HG03575 (cell line): ENCODE measurements around the gene AFF4.
"Not testable (repeated sequence)": the region's sequence is repeated elsewhere in the genome, so short reads cannot be mapped to it uniquely, and the experiment has no call there.

Source experiments
- ATAC-seq: cut with Tn5 transposase; IDR thresholded peaks from one replicate; pipeline ENCODE4 v1.9.1; 2021; ENCODE audit not compliant: unreplicated experiment, insufficient number of reproducible peaks, low FRiP score; ENCODE audit errors: extremely low read depth

AFF4 gene, protein sequence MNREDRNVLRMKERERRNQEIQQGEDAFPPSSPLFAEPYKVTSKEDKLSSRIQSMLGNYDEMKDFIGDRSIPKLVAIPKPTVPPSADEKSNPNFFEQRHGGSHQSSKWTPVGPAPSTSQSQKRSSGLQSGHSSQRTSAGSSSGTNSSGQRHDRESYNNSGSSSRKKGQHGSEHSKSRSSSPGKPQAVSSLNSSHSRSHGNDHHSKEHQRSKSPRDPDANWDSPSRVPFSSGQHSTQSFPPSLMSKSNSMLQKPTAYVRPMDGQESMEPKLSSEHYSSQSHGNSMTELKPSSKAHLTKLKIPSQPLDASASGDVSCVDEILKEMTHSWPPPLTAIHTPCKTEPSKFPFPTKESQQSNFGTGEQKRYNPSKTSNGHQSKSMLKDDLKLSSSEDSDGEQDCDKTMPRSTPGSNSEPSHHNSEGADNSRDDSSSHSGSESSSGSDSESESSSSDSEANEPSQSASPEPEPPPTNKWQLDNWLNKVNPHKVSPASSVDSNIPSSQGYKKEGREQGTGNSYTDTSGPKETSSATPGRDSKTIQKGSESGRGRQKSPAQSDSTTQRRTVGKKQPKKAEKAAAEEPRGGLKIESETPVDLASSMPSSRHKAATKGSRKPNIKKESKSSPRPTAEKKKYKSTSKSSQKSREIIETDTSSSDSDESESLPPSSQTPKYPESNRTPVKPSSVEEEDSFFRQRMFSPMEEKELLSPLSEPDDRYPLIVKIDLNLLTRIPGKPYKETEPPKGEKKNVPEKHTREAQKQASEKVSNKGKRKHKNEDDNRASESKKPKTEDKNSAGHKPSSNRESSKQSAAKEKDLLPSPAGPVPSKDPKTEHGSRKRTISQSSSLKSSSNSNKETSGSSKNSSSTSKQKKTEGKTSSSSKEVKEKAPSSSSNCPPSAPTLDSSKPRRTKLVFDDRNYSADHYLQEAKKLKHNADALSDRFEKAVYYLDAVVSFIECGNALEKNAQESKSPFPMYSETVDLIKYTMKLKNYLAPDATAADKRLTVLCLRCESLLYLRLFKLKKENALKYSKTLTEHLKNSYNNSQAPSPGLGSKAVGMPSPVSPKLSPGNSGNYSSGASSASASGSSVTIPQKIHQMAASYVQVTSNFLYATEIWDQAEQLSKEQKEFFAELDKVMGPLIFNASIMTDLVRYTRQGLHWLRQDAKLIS

DNA sequence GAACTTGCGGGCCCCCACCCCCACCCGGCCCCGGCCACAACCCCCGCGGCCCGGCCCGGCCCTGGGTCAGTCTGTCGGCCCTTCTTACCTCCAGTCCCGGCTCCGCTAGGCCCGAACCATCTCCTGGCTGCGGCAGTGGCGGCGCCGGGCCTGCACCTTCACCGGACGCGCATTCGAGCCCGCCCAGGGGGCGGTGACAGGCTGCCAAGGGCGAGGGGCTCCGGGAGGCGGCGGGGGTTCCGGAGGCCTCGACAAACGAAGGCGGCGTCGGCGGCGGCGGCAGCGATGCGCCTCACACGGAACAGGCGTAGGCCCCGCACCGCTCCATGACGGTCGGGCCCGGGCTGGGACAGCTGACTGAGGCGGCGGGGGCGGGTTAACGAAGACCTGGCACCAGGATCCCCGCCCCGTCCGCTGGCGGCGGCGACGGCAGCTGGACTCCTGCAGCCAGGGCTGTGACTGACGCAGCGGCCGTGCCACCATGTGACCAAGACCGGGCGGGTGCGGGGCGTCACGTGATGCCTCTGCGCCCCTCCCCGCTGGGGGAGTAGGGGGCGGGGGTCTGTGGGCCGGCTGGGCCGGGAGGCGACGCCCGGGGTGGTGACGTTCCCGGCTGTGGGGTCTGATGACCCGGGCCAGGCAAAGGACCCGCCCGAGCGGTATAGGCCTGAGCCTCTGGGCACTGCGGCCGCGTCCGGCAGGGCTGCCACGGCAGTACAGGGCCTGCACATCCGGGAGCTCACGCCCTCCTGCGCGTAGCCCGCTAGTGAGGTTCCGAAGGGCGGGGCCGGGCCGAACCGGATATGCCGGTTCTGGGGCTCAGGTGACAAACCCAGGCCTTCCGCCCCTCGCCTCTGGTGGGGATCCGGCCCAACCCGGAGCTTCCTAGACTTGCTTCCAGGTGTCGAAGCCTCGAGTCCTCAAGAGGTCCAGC lies at the start of gene AFF4:
AFF4 (minus strand) TSS at position 464 of the 934 bp plus-strand sequence. CDS start 26,445 bp downstream, outside the sequence.
- peak; percentile 75 for ATAC-seq

DNA sequence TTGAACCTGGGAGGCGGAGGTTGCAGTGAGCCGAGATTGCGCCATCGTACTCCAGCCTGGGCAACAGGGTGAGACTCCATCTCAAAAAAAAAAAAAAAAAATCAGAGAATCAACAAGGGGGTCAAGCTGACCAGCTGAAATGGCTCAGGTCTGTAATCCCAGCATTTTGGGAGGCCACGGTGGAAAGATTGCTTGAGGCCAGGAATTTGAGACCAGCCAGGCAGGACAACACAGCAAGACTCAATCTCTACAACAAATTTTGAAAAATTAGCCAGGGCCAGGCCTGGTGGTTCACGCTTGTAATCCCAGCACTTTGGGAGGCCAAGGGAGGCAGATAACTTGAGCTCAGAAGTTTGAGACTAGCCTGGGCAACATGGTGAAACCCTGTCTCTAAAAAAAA lies 45.0 kb upstream of the AFF4 start:
- not testable (repeated sequence) for ATAC-seq

DNA sequence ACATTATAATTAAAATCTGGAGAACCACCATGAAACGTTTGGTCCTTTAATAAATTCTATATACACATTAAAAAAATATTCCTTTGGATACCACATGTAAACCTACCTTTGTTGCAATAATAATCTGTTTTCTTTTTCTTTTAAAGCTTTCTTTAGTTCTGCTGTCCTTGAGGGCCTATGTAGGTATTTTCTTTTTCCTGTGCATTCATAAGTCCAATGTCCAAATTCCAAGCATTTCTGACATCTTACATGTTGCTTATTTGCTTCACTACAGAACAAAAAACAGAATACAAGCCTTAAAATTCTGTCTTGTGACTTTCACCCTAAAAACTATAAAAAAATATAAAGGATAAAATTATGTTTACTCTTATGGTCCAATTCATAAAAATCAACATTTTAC lies 43.2 kb upstream of the AFF4 start:
- ATAC-seq, result no peak

DNA sequence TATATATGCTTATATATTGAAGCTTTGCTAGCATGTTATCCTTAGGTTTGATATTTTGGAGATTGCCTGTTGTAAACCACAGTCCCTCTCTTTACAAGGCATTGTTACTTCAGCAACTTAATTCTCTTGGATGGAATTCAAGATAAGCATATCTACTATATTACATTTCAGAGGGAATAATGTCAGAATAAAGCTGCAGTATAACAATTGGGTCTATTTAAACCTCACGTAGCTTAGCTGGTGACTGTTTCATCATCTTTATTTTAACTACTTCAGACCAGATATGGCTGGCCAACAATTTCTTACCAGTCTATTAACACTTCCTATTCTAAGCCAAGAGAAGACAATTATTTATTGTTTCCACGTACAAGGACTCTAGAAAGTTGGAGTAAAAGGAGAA lies 35.8 kb upstream of the AFF4 start:
- no peak for ATAC-seq

DNA sequence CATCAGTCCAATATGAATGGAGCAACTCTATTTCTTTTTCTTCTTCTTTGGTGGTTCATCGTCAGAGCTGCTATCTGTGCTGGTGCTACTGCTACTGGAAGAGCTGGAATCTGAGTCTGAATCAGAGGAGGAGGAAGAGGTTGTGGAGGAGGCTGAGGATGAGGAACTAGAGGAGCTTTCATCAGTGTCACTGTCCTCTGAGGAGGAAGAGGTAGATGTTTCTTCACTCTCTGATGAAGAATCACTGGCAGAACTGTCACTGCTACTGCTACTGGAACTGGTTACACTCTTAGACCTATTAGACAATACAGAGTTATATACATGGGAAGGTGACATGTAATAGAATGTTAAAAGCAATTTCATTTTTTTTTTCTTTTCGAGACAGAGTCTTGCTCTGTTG lies 35.1 kb upstream of the AFF4 start:
- no peak for ATAC-seq

DNA sequence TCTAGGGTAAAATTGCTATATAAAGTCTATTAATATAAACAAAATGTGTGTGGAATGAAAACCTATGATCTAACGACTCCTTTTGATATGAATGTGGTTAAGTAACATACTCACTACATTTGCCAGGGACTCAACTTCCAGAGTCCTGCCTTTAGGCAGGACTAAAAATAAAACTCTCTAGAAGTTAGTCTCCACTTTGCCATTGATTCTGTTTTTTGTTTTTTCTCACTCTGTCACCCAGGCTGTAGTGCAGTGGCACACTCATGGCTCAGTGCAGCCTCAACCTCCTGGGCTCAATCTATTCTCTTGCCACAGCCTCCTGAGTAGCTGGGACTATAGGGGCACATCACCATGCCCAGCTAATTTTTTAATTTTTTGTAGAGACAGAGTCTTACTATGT lies 32.9 kb upstream of the AFF4 start:
- ATAC-seq, result no peak

DNA sequence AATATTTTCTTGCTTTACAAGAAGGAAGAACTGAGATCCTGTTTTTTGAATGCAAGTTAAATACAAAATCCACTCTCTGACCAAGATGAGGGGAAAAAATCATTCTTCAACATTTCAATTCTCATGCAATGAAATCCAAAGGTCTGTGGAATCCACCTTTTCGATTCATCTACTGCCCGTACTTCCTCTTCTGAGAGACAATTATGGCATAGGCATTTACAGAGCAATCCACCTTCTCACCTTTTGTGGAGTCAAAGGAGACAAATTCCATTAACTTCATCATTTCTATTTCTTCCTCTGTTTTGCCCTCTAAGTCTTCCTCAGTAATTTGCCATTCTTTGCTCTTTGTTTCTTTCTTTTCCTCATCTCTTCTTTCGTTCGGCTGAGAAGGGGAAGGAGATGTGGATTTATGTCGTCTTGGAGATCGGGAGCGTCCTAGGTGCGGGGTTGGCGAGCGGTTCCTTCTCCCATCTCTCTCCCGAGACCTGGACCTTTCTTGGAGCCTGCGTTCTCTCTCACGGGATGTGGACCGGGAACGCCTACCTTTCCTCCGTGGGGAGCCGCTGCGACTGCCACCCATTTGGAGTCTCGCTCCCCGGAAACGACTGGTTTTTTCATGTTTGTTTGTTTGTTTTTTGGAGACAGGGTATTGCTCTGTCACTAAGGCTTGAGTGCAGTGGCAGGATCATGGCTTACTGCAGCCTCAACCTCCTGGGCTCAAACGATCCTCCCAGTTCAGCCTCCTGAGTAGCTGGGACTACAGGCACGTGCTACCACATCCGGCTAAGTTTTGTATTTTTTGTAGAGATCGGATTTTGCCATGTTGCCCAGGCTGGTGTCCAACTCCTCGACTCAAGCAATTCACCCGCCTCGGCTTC lies 24.3 kb upstream of the AFF4 start:
- no peak for ATAC-seq

DNA sequence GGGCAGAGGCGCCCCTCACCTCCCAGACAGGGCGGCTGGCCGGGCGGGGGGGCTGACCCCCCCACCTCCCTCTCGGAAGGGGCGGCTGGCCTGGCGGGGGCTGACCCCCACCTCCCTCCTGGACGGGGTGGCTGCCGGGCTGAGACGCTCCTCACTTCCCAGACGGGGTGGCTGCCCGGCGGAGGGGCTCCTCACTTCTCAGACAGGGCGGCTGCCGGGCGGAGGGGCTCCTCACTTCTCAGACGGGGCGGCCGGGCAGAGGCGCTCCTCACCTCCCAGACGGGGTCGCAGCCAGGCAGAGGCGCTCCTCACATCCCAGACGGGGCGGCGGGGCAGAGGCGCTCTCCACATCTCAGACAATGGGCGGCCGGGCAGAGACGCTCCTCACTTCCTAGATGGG lies 19.5 kb upstream of the AFF4 start:
- ATAC-seq, result not testable (repeated sequence)

DNA sequence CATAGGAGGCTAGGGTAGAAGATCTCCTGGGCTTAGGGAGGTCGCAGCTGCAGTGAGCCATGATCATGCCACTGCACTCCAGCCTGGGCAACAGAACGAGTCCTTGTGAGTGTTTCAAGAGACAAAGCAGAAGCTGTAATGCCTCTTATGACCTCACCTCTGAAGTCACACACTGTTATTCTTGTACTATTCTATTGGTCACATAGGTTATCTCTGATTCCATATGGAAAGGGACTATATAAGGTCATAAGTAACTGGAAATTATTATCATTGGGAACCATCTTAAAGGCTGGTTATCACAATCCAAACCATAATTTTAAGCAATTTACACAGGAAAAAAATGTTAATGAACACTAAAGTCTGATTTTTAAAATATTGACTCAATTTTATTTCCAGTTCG lies 17.9 kb upstream of the AFF4 start:
- no peak for ATAC-seq

DNA sequence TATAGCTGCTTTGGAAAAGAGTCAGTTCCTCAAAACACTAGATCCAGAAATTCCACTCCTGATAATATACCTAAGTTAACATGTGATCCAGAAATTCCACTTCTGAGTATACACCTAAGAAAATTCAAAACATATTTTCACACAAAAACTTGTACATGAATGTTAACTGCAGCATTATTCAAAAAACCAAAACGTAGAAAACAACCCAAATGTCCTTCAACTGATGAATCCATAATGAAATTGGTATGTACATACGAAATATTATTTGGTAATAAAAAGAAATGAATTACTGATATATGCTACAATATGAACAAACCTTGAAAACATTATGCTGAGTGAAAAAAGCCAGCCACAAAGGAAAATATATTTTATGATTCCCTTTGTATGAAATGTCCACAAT lies 16.5 kb upstream of the AFF4 start:
- no peak for ATAC-seq

DNA sequence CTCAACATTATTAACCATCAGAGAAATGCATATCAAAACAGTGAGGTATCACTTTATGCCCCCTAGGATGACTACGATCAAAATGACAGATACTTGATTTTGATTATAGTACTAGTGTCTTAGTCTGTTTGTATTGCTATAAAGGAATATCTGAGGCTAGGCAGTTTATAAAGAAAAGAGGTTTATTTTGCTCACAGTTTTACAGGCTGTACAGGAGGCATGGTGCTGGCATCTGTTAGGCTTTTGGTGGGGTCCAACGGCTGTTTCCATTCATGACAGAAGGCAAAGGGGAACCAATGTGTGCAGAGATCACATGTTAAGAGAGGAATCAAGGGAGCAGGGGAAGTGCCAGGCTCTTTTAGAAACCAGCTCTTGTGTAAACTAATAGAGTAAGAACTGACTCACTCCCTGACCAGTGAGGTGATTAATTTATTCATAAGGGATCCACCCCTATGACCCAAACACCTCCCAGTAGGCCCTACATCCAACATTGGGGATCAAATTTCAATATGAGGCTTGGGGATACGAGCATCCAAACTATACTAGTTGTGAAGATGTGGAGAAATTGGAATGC lies 16.0 kb upstream of the AFF4 start:
- ATAC-seq, result no peak

DNA sequence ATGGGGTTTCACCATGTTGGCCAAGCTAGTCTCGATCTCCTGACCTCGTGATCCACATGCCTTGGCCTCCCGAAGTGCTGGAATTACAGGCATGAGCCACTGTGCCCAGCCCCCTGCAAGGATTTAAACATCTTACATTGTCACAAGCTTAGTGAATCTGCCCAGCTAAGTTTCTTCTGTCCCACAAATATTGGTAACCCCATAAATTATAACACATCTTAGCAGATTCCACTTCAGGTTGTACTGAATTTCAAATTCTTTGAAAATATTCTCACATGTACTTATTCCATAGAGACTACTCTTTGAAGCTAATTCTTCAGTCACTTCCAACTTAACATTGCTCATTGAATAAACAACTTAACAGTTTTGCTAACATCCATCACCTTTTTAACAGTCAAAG lies 13.4 kb upstream of the AFF4 start:
- ATAC-seq, result no peak

DNA sequence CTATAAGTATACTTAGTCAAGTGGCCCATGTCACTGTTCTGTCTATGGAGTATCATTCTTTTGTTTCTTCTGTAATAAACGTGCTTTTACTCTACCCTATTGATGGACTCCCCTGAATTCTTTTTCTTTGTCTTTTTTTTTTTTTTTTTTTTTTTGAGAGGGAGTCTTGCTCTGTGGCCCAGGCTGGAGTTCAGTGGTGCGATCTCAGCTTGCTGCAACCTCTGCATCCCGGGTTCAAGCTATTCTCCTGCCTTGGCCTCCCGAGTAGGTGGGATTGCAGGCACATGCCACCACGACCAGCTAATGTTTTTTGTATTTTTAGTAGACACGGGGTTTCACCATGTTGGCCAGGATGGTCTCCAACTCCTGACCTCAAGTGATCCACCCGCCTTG lies 9.0 kb upstream of the AFF4 start:
- ATAC-seq, result not testable (repeated sequence)

DNA sequence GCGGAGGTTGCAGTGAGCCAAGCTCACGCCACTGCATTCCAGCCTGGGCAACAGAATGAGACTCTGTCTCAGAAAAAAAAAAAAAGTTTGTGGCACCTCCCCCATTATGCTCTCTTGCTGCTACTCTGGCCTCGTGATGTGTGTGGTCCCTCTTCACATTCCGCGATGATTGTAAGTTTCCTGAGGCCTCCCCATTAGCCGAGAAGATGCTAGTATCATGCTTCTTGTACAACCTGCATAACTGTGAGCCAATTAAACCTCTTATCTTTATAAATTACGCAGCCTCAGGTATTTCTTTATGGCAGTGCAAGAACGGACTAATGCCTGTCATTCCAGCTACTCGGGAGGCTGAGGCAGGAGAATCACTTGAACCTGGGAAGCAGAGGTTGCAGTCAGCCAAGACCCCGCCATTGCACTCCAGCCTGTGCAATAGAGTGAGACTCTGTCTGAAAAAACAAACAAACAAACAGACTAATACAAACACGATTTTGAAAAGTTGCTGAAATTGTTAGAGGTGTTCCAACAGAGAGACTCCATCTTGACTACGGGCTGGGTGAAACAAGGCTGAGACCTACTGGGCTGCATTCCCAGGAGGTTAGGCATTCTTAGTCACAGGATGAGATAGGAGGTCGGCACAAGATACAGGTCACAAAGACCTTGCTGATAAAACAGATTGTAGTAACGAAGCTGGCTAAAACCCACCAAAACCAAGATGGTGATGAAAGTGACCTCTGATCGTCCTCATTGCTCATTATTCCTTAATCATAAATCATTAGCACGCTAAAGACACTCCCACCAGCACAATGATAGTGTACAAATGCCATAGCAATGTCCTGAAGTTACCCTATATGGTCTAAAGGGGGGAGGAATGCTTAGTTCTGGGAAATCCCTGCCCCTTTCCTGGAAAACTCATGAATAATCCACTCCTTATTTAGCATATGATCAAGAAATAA lies 8.3 kb upstream of the AFF4 start:
- ATAC-seq, result no peak

DNA sequence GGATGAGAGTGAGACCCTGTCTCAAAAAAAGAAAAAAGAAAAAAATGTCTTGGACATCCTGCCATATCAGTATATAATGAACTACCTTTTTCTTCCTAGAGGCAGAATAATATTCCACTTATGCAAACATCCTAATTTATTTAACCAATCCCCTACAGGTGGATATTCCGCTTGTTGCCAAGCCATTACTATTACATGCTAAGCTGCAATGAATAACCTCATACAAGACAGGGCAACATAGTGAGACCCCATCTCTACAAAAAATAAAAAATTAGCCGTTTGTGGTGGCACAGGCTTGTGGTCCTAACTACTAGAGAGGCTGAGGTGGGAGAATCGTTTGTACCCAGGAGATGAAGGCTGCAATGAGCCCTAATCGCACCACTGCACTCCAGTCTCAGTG lies 1.7 kb upstream of the AFF4 start:
- ATAC-seq, result no peak

DNA sequence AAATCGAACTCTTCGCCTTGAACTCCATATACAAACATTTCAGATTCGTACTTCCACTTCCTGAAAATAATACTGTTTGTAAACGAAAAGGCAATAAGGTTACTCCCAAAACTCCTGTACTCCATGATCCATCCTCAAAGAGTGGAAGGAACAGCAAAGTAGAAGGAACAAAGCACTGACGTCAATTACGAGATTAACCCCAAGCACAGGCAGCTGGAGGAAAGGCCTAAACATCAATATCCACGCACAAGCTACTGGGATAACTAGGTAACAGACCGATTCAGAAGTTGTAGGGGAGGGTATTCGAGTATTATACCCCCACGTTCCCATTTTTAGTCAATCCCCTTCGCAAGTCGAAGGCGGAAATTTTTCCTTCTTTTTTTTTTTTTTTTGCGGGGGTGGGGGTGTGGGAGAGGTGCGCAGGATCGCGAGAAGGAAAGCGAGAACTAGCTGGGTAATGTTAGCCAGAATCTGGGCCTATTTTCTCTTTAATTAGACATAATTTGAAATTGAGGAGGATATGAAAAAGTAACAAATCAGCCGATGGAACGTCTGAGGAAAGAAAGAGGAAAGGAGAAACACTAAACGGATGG lies 909 bp downstream of the AFF4 start:
- no peak for ATAC-seq
